Stimulated activated CD8-positive, alpha-beta memory T cell treated with anti-CD3 and anti-CD28 coated beads, Interleukin-15, amount 100 ng/mL, for 1 hour (primary cell): ENCODE results near the gene LRRD1.
"Not testable (repeated sequence)": the region's sequence is repeated elsewhere in the genome, so short reads cannot be mapped to it uniquely, and the experiment has no call there.

Source experiments
- DNase-seq: peaks from one replicate; pipeline ENCODE4 v3.0.0-alpha.2; 2020; ENCODE audit warnings: low read depth

Gene LRRD1

GRCh38 chr7:92178928-92179924 lies at the start of gene LRRD1:
TSS of gene LRRD1 (minus strand) at chr7:92179142. CDS start at chr7:92165202, 13,940 bp downstream.
- DNase-seq, result peak; percentile 83

GRCh38 chr7:92228742-92229141 lies 49.8 kb upstream of the LRRD1 start:
- no peak for DNase-seq

DNA sequence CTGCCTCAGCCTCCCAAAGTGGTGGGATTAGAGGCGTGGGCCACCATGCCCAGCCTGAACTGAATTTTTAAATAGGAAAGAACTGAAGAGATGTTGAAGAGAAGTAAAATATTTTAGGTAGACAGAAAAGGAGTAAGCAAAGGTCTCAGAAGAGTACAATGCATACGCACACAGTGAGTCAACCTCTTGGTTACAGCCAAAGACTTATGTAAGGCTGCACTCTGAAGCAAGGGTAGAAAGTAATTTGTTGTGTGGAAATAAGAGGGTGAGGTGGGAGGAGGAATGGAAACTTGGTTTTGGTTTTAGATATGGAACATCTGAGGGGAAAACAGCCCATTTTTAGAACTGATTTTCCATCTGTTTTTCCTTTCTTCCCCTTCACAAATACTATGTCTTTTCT lies 49.2 kb upstream of the LRRD1 start:
- DNase-seq, result no peak

- DNase-seq, result no peak
Observed at GRCh38 chr7:92226981-92227380, 48.0 kb upstream of the LRRD1 start.

DNA sequence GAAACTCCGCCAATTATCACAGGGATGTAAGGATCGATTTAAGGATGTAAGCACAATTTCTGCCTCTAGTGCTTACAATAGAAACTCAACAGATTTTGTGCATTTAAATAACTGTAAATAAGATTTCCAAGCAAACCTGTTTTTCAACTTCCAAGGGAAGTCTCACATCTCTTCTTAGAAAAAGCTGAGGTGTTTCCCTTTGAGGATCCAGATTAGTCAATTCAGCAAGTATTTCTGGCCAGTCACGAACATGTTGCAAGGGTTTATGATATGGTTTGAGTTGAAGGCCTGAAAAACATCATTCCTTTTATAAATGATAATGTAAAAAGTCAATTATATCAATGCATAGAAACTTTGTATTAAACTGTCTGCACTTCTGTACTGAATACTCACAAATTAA lies 42.8 kb upstream of the LRRD1 start:
- no peak for DNase-seq

- DNase-seq, result no peak
Observed at GRCh38 chr7:92206672-92207071, 27.7 kb upstream of the LRRD1 start.

GRCh38 chr7:92205987-92206386 lies 27.0 kb upstream of the LRRD1 start:
- no peak for DNase-seq

DNA sequence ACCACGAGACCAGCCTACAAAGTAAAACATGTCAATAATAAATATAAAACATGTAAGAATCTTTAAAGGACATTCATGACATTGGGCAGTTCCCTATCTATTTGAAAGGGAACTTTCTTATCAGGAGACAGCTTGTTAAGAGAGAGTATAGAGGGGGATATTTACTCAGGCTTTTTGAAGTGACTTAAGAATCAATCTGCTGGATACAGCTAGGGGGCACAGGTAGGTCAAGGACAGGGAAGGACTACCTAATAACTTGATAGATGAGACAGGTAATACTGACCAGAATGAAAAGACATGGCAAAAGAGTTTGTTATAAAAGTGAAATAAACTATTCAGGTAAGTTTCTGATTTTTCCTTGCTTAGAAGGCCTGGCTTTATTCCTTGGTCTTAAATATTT lies 21.8 kb upstream of the LRRD1 start:
- DNase-seq, result no peak

GRCh38 chr7:92192326-92192725 lies 13.4 kb upstream of the LRRD1 start:
- DNase-seq, result no peak

DNA sequence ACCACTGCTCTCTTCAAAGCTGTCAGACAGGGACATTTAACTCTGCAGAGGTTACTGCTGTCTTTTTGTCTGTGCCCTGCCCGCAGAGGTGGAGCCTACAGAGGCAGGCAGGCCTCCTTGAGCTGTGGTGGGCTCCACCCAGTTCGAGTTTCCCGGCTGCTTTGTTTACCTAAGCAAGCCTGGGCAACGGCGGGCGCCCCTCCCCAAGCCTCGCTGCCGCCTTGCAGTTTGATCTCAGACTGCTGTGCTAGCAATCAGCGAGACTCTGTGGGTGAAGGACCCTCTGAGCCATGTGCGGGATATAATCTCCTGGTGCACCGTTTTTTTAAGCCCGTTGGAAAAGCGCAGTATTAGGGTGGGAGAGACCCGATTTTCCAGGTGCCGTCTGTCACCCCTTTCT lies 10.3 kb upstream of the LRRD1 start:
- not testable (repeated sequence) for DNase-seq

DNA sequence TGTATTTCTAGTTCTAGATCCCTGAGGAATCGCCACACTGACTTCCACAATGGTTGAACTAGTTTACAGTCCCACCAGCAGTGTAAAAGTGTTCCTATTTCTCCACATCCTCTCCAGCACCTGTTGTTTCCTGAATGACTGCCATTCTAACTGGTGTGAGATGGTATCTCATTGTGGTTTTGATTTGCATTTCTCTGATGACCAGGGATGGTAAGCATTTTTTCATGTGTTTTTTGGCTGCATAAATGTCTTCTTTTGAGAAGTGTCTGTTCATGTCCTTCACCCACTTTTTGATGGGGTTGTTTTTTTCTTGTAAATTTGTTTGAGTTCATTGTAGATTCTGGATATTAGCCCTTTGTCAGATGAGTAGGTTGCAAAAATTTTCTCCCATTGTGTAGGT lies 5.4 kb upstream of the LRRD1 start:
- not testable (repeated sequence) for DNase-seq

DNA sequence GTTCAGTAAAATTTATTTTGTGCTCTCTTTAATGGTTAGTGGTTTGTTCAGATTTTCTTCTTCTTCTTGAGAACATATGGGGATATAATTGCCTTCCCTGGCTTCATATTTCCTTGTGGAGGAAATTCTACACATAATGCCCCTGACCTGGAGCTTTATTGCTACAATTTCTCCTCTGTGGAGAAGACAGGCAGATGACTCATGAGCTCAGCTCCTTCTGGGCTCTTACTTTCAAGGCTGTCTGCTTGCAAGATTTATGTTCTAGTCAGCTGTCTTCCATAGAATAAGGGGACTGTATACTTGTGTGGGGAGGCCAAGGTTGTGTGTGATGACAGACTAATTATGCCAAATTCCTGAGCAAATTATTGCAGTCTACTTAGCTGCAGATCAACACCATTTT lies 1.6 kb downstream of the LRRD1 start:
- no peak for DNase-seq

GRCh38 chr7:92169529-92169928 lies 9.4 kb downstream of the LRRD1 start:
- not testable (repeated sequence) for DNase-seq

GRCh38 chr7:92161271-92161670 lies 17.7 kb downstream of the LRRD1 start:
- no peak for DNase-seq

DNA sequence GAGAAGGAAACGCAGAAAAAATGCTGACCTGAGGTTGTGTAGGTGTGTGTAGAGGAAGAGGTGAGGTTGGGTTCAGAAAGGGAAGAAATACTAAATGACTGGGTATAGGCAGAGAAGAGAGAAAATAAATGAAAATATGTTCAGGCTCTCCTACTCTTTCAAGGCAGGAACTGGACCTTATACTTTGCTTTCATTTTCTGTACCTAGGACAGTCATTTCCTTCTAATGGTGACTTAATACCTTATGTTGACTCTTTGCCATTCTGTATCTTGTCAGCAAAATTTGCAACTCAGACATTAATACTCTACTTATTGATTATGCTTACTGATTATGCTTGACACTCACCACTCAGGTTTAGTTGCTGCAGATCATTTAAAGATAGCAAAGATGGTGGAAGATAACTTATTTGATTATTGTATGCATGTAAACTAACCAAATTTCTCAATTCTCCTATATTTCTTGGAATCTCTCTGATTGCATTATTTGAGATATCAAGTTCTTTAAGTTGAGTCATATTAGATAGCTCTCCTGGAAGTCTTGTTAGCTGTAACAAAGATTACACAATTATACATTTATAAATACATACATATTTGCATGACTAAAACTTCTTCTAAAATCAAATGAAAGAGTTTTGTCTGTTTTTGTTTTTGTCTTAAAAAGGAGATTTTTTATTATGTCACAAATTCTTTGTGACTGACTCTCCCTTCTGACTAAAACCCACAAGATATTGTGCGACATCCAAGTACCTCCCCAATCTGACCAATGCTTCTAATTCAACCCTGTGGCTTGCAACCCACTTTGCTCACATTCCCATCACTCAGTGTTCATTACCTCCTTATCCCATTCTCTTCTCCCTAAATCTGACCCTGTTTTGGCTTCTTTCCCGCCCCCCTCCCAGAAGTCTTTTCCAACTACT lies 20.0 kb downstream of the LRRD1 start:
- DNase-seq, result no peak

- no peak for DNase-seq
Observed at GRCh38 chr7:92156990-92157389, 22.0 kb downstream of the LRRD1 start.

- no peak for DNase-seq
Observed at GRCh38 chr7:92155108-92155739, 23.7 kb downstream of the LRRD1 start.

DNA sequence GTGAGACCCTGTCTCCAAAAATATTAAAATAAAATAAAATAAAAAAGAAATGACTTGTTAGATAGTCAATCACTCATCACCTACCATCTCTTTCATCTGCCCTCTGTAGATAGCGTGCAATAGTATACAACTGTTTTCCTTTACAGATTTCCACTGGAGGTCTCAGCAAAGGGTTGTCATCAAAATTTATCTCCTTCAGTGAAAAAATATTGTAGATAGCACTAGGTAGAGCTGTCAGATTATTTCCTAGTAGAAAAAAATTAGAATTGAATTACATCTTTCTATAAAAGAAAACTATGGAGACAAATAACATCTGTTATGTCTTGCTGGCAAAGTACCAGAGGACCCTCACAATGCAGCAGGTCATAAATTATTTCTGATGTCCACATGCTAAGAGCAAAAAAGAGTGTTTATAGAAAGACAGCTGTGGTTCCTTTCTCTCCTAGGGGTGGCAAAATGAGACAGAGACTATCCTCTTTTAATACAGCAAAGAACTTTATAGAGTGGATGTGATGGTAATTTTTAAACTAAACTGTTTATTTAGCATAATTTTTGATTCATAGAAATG lies 28.4 kb downstream of the LRRD1 start:
- no peak for DNase-seq

DNA sequence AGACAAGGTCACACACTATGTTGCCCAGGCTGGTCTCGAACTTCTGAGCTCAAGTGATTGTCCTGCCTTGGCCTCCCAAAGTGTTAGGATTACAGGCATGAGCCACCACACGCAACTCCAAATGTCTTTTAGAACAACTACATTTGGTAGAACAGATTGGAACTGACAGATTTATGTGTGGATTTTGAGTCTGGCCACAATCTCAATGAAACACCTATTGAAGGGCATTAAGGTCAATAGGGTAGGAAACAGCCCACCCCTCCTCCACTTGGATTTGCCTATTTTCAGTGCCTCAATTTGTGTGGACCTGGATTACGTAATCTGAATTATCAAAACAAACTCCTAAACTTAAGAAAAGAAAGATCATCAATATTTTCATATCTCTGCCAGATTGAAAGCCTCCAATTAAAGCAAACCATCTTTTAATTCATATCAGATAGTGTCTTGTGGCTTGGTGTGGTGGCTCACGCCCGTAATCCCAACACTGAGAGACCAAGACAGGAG lies 29.2 kb downstream of the LRRD1 start:
- no peak for DNase-seq

DNA sequence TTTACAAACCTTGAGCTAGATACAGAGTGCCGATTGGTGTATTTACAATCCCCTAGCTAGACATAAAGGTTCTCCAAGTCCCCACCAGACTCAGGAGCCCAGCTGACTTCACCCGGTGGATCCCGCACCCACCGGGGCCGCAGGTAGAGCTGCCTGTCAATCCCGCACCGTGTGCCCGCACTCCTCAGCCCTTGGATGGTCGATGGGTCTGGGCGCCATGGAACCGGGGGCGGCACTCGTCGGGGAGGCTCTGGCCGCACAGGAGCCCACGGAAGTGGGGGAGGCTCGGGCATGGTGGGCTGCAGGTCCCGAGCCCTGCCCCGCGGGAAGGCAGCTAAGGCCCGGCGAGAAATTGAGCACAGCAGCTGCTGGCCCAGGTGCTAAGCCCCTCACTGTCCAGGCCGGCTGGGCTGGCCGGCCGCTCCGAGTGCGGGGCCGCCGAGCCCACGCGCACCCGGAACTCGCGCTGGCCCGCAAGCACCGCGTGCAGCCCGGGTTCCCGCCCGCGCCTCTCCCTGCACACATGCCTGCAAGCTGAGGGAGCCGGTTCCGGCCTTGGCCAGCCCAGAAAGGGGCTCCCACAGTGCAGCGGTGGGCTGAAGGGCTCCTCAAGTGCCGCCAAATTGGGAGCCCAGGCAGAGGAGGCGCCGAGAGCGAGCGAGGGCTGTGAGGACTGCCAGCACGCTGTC lies 35.6 kb downstream of the LRRD1 start:
- not testable (repeated sequence) for DNase-seq

DNA sequence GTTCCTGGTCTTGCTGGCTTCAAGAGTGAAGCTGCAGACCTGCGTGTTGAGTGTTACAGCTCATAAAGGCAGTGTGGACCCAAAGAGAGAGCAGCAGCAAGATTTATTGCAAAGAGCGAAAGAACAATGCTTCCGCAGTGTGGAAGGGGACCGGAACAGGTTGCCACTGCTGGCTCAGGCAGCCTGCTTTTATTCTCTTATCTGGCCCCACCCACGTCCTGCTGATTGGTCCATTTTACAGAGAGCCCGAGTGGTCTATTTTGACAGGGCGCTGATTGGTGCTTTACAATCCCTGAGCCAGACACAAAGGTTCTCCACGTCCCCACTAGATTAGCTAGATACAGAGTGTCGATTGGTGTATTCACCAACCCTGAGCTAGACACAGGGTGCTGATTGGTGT lies 36.2 kb downstream of the LRRD1 start:
- DNase-seq, result not testable (repeated sequence)
